ENCODE measurements around the gene SCNM1. TPM values are rescaled to one million over a fixed set of nuclear protein-coding genes. Genes with fewer than 3 reads are reported as not detected.
A peak's percentile ranks its signal among the peaks of the same experiment; 100 is the strongest.

SCNM1 gene
- total and polyA plus RNA-seq, 9 of the 15 experiments (the other 6 are each of a cell fraction or from before 2014, with no cell fraction given): 17.2 to 204 (median 63.0) TPM

DNA sequence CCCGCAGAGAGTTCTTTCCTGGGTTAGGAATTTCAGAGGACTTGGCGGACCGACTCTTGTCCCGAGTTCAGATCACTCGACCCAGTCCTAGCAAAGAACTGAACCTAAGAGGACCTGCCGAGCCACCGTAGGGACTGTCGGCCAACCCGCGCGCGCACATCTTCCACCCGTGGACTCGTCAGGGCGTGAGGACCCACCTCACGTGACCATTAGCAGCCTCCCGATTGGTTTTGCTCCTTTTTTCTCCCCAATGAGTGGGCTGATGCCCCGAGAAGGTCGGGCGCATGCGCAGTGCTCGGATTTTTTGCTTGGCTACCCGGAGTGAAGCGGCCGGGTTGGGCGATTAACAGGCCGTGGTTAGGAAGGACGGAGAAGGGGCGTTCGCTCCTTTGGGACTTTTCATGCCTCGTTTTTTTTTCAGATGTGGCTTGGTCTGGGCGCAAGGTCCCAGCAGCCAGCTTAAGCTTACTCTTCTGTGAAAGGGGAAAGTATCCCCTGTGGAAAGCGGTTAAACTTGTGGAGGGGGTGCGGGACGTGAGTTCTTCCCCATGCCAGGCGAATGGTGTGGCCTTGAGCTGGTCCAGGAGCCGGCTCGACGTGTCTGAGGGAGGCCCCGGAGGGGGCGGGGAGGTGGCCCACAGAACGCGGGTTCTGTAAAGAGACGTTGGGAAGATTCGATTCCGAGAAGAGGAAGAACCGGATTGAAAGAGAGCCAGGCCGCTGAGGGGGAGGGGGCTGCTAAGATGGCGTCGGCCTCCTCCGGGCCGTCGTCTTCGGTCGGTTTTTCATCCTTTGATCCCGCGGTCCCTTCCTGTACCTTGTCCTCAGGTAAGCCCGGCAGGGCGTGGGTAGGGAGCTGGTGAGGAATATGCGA, 32.5 kb downstream of the SCNM1 start, which contains the start of gene PIP5K1A (continued):
- TF ChIP-seq SIRT6 (IDR thresholded peaks at IDR 0.05; ENCODE audit: low read depth, low read length): no peak
- TF ChIP-seq, protein P1, sequence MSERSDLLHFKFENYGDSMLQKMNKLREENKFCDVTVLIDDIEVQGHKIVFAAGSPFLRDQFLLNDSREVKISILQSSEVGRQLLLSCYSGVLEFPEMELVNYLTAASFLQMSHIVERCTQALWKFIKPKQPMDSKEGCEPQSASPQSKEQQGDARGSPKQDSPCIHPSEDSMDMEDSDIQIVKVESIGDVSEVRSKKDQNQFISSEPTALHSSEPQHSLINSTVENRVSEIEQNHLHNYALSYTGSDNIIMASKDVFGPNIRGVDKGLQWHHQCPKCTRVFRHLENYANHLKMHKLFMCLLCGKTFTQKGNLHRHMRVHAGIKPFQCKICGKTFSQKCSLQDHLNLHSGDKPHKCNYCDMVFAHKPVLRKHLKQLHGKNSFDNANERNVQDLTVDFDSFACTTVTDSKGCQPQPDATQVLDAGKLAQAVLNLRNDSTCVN (CRISPR knock-in tag; IDR thresholded peaks at IDR 0.05): no peak
- no peak for TF ChIP-seq SMAD4 (CRISPR knock-in tag; conservative IDR thresholded peaks at IDR 0.05)
- TF ChIP-seq, protein P2, sequence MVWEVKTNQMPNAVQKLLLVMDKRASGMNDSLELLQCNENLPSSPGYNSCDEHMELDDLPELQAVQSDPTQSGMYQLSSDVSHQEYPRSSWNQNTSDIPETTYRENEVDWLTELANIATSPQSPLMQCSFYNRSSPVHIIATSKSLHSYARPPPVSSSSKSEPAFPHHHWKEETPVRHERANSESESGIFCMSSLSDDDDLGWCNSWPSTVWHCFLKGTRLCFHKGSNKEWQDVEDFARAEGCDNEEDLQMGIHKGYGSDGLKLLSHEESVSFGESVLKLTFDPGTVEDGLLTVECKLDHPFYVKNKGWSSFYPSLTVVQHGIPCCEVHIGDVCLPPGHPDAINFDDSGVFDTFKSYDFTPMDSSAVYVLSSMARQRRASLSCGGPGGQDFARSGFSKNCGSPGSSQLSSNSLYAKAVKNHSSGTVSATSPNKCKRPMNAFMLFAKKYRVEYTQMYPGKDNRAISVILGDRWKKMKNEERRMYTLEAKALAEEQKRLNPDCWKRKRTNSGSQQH (CRISPR knock-in tag; IDR thresholded peaks at IDR 0.05): no peak
- no peak for TF ChIP-seq ZNF324 (CRISPR knock-in tag; IDR thresholded peaks at IDR 0.05)
- peak; percentile 97 for TF ChIP-seq TOE1 (IDR thresholded peaks at IDR 0.05; ENCODE audit: borderline replicate concordance)
- no peak for TF ChIP-seq TOE1 (CRISPR knock-in tag; IDR thresholded peaks at IDR 0.05; ENCODE audit: borderline replicate concordance, low read depth)
- TF ChIP-seq, protein P3, sequence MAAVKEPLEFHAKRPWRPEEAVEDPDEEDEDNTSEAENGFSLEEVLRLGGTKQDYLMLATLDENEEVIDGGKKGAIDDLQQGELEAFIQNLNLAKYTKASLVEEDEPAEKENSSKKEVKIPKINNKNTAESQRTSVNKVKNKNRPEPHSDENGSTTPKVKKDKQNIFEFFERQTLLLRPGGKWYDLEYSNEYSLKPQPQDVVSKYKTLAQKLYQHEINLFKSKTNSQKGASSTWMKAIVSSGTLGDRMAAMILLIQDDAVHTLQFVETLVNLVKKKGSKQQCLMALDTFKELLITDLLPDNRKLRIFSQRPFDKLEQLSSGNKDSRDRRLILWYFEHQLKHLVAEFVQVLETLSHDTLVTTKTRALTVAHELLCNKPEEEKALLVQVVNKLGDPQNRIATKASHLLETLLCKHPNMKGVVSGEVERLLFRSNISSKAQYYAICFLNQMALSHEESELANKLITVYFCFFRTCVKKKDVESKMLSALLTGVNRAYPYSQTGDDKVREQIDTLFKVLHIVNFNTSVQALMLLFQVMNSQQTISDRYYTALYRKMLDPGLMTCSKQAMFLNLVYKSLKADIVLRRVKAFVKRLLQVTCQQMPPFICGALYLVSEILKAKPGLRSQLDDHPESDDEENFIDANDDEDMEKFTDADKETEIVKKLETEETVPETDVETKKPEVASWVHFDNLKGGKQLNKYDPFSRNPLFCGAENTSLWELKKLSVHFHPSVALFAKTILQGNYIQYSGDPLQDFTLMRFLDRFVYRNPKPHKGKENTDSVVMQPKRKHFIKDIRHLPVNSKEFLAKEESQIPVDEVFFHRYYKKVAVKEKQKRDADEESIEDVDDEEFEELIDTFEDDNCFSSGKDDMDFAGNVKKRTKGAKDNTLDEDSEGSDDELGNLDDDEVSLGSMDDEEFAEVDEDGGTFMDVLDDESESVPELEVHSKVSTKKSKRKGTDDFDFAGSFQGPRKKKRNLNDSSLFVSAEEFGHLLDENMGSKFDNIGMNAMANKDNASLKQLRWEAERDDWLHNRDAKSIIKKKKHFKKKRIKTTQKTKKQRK (IDR thresholded peaks at IDR 0.05; ENCODE audit: borderline replicate concordance, low read depth, low read length): no peak
- TF ChIP-seq MEIS2 (IDR thresholded peaks at IDR 0.05; ENCODE audit: partially characterized antibody): peak; percentile 86
- no peak; the same call in 1 of the 2 replicates for TF ChIP-seq CBX1 (IDR thresholded peaks at IDR 0.05; ENCODE audit: low read depth)
- TF ChIP-seq, protein P4, sequence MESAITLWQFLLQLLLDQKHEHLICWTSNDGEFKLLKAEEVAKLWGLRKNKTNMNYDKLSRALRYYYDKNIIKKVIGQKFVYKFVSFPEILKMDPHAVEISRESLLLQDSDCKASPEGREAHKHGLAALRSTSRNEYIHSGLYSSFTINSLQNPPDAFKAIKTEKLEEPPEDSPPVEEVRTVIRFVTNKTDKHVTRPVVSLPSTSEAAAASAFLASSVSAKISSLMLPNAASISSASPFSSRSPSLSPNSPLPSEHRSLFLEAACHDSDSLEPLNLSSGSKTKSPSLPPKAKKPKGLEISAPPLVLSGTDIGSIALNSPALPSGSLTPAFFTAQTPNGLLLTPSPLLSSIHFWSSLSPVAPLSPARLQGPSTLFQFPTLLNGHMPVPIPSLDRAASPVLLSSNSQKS (CRISPR knock-in tag; IDR thresholded peaks at IDR 0.05): no peak
- TF ChIP-seq, protein P5, sequence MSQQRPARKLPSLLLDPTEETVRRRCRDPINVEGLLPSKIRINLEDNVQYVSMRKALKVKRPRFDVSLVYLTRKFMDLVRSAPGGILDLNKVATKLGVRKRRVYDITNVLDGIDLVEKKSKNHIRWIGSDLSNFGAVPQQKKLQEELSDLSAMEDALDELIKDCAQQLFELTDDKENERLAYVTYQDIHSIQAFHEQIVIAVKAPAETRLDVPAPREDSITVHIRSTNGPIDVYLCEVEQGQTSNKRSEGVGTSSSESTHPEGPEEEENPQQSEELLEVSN (IDR thresholded peaks at IDR 0.05; ENCODE audit: borderline replicate concordance in 1 of 2, extremely low read depth in 1 of 2, insufficient read depth in 1 of 2, insufficient read length in 1 of 2, low read depth in 1 of 2, low read length in 1 of 2, poor library complexity in 1 of 2, severe bottlenecking in 1 of 2): peak; percentile 77 to 81
- TF ChIP-seq, protein P6, sequence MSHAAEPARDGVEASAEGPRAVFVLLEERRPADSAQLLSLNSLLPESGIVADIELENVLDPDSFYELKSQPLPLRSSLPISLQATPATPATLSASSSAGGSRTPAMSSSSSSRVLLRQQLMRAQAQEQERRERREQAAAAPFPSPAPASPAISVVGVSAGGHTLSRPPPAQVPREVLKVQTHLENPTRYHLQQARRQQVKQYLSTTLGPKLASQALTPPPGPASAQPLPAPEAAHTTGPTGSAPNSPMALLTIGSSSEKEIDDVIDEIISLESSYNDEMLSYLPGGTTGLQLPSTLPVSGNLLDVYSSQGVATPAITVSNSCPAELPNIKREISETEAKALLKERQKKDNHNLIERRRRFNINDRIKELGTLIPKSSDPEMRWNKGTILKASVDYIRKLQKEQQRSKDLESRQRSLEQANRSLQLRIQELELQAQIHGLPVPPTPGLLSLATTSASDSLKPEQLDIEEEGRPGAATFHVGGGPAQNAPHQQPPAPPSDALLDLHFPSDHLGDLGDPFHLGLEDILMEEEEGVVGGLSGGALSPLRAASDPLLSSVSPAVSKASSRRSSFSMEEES (CRISPR knock-in tag; IDR thresholded peaks at IDR 0.05): peak; percentile 97
- TF ChIP-seq KDM5B (IDR thresholded peaks at IDR 0.05; ENCODE audit: insufficient replicate concordance, low read depth, low read length): peak; percentile 48
- no peak for TF ChIP-seq ZNF584 (CRISPR knock-in tag; IDR thresholded peaks at IDR 0.05; ENCODE audit: low read depth)
